SU-DHL-6 (cell line): ENCODE results near the gene APH1B.

Experiments
- CTCF ChIP-seq: fragments of 200-600 bp; sonication (generic); IDR thresholded peaks from one replicate; pipeline ENCODE4 v1.5.1; 2017; ENCODE audit warnings: antibody characterized with exemption, mild to moderate bottlenecking, low read length, moderate library complexity; ENCODE audit not compliant: insufficient read depth, poor library complexity, severe bottlenecking
- EZH2phosphoT487 ChIP-seq: fragments of 200-600 bp; sonication (generic), shearing (Covaris generic); conservative IDR thresholded peaks from 2 replicates; pipeline ENCODE4 v1.6.1; 2018; ENCODE audit warnings: mild to moderate bottlenecking, antibody characterized with exemption, low read length, moderate library complexity, mixed read lengths

- no peak for TF ChIP-seq CTCF
- no peak for TF ChIP-seq EZH2phosphoT487
Observed at GRCh38 chr15:63231706-63232105, 45.7 kb upstream of the APH1B start.
